HFFc6 (cell line): Measurements from ENCODE around the gene XPC. TPM values are rescaled to one million over a fixed set of nuclear protein-coding genes. Genes with fewer than 3 reads are reported as not detected.

ENCODE experiments used
- DNase-seq: peaks from one replicate; pipeline ENCODE4 v3.0.0-alpha.2; 2018
- H3K27ac Mint-ChIP-seq: 2 replicates; pipeline ENCODE4 v1.8.0; 2020; ENCODE audit warnings: mild to moderate bottlenecking, mixed read lengths
- H3K27me3 Mint-ChIP-seq: 2 replicates; pipeline ENCODE4 v1.8.0; 2021; ENCODE audit warnings: mild to moderate bottlenecking, moderate library complexity, mixed read lengths; ENCODE audit not compliant: insufficient read depth
- H3K36me3 Mint-ChIP-seq: 2 replicates; pipeline ENCODE4 v1.8.0; 2021; ENCODE audit warnings: low read depth, mixed read lengths
- H3K4me1 Mint-ChIP-seq: 2 replicates; pipeline ENCODE4 v1.8.0; 2020; ENCODE audit warnings: low read depth, mixed read lengths
- H3K4me3 Mint-ChIP-seq: 2 replicates; pipeline ENCODE4 v1.8.0; 2020; ENCODE audit warnings: mild to moderate bottlenecking, moderate library complexity, mixed read lengths
- H3K9me3 Mint-ChIP-seq: 2 replicates; pipeline ENCODE4 v1.8.0; 2020; ENCODE audit warnings: mild to moderate bottlenecking, mixed read lengths
- total RNA-seq, 6 experiments: library from RNA; stranded (reverse); fragmentation: NEBNext Ultra II Directional; extraction: Animal tissue kit (Norgen Biotek cat#: 25700); gene quantifications; 2 replicates in 1 of 6; 3 replicates in 5 of 6; pipeline ENCODE4 v1.2.3, GENCODE V29; 2021
- TF ChIP-seq, protein P1 (sequence below): fragments of 200-600 bp; sonication (generic); IDR thresholded peaks from 2 replicates; pipeline ENCODE4 v1.5.0; 2021; ENCODE audit warnings: antibody characterized with exemption, mild to moderate bottlenecking

Gene XPC
- total RNA-seq, 6 experiments from 2014 or later: 38.7 to 40.3 (median 39.5) TPM

- TF ChIP-seq, protein P1, sequence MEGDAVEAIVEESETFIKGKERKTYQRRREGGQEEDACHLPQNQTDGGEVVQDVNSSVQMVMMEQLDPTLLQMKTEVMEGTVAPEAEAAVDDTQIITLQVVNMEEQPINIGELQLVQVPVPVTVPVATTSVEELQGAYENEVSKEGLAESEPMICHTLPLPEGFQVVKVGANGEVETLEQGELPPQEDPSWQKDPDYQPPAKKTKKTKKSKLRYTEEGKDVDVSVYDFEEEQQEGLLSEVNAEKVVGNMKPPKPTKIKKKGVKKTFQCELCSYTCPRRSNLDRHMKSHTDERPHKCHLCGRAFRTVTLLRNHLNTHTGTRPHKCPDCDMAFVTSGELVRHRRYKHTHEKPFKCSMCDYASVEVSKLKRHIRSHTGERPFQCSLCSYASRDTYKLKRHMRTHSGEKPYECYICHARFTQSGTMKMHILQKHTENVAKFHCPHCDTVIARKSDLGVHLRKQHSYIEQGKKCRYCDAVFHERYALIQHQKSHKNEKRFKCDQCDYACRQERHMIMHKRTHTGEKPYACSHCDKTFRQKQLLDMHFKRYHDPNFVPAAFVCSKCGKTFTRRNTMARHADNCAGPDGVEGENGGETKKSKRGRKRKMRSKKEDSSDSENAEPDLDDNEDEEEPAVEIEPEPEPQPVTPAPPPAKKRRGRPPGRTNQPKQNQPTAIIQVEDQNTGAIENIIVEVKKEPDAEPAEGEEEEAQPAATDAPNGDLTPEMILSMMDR: peak; percentile 50
- H3K36me3 Mint-ChIP-seq: peaks cover 14% of the 10 kb centered on the region
- no peak for DNase-seq
- peaks cover 11% of the 10 kb centered on the region for H3K9me3 Mint-ChIP-seq
- no peaks in the 10 kb centered on the region for H3K27me3 Mint-ChIP-seq
- no peak overlapping the region for H3K27ac Mint-ChIP-seq
- H3K4me1 Mint-ChIP-seq: peaks cover 21% of the 10 kb centered on the region
- H3K4me3 Mint-ChIP-seq: no peak overlapping the region
Observed at GRCh38 chr3:14216257-14217048, 38.1 kb upstream of the XPC start.

DNA sequence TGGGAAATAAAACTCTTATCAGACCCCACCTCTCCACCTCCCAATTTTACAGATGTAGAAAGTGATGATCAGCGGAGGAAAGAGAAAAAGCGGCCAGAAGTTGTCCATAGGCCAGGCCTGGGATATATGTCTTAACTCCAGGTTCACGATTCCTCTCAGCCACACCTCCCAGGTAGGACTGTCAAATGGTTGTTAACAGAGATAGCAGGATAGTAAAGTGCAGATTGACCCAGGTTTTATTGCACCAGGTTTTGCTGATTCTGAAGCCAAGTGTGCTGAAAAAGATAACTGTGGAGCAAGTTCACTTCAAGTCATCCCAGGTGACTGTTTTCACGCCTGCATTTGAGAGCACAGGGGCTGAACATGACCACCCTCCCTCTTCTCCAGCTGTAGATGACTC lies 36.4 kb upstream of the XPC start:
- no peaks in the 10 kb centered on the region; the same call in 1 of the 2 replicates for H3K9me3 Mint-ChIP-seq
- TF ChIP-seq, protein P1: no peak
- no peak overlapping the region for H3K4me3 Mint-ChIP-seq
- no peaks in the 10 kb centered on the region for H3K36me3 Mint-ChIP-seq
- peaks cover 38% of the 10 kb centered on the region for H3K4me1 Mint-ChIP-seq
- no peak overlapping the region for H3K27ac Mint-ChIP-seq
- no peak for DNase-seq
- no peaks in the 10 kb centered on the region for H3K27me3 Mint-ChIP-seq

GRCh38 chr3:14213066-14213774 lies 34.8 kb upstream of the XPC start:
- H3K27me3 Mint-ChIP-seq: no peaks in the 10 kb centered on the region
- H3K9me3 Mint-ChIP-seq: no peaks in the 10 kb centered on the region
- TF ChIP-seq, protein P1: no peak
- no peak for DNase-seq
- peaks cover 53% of the 10 kb centered on the region for H3K4me1 Mint-ChIP-seq
- H3K36me3 Mint-ChIP-seq: no peaks in the 10 kb centered on the region
- H3K4me3 Mint-ChIP-seq: no peak overlapping the region
- no peak overlapping the region for H3K27ac Mint-ChIP-seq

- Mint-ChIP-seq H3K36me3 (no peaks in the 10 kb centered on the region), H3K27me3 (no peaks in the 10 kb centered on the region), H3K4me1 (peaks cover 57% of the 10 kb centered on the region), H3K4me3 (no peak overlapping the region), H3K27ac (peak overlapping the region; percentile 79), H3K9me3 (no peaks in the 10 kb centered on the region)
- TF ChIP-seq, protein P1: no peak
- DNase-seq: no peak
Observed at GRCh38 chr3:14212032-14212431, 33.6 kb upstream of the XPC start.

GRCh38 chr3:14211621-14212020 lies 33.2 kb upstream of the XPC start:
- Mint-ChIP-seq H3K27me3 (no peaks in the 10 kb centered on the region), H3K4me3 (no peak overlapping the region), H3K4me1 (peaks cover 60% of the 10 kb centered on the region), H3K9me3 (no peaks in the 10 kb centered on the region), H3K36me3 (no peaks in the 10 kb centered on the region), H3K27ac (peak overlapping the region; percentile 79)
- TF ChIP-seq, protein P1: no peak
- no peak for DNase-seq
